HEK293 (cell line): ENCODE data around the gene SCD.

ENCODE experiments used
- BCL11A ChIP-seq: fragments of 450-650 bp; formaldehyde crosslinking; IDR thresholded peaks from 2 replicates; pipeline ENCODE4 v1.5.1; 2016; ENCODE audit warnings: low read depth, missing biosample characterization, missing genetic modification characterization
- BCL6B ChIP-seq: fragments of 450-650 bp; formaldehyde crosslinking; IDR thresholded peaks from 2 replicates; pipeline ENCODE4 v1.5.1; 2017; ENCODE audit warnings: missing biosample characterization, missing genetic modification characterization
- CTCF ChIP-seq: fragments of 450-650 bp; formaldehyde crosslinking; IDR thresholded peaks from 2 replicates; pipeline ENCODE4 v1.5.1; 2016; ENCODE audit warnings: missing biosample characterization, missing genetic modification characterization
- OVOL3 ChIP-seq: fragments of 450-650 bp; formaldehyde crosslinking; IDR thresholded peaks from 2 replicates; pipeline ENCODE4 v1.5.1; 2016; ENCODE audit warnings: missing biosample characterization, missing genetic modification characterization
- SP2 ChIP-seq: fragments of 450-650 bp; formaldehyde crosslinking; IDR thresholded peaks from 2 replicates; pipeline ENCODE4 v1.5.1; 2016; ENCODE audit warnings: missing biosample characterization, missing genetic modification characterization
- YY1 ChIP-seq: fragments of 450-650 bp; formaldehyde crosslinking; IDR thresholded peaks from 2 replicates; pipeline ENCODE4 v1.5.1; 2018; ENCODE audit warnings: missing biosample characterization, missing genetic modification characterization
- ZBTB26 ChIP-seq: fragments of 450-650 bp; formaldehyde crosslinking; optimal IDR thresholded peaks from 2 replicates; pipeline ENCODE3; 2016; ENCODE audit warnings: missing biosample characterization, mild to moderate bottlenecking, missing genetic modification characterization
- ZBTB7A ChIP-seq: fragments of 450-650 bp; formaldehyde crosslinking; IDR thresholded peaks from 2 replicates; pipeline ENCODE4 v1.5.1; 2016; ENCODE audit warnings: low read depth, missing biosample characterization, missing genetic modification characterization
- ZNF18 ChIP-seq: fragments of 450-650 bp; formaldehyde crosslinking; IDR thresholded peaks from 2 replicates; pipeline ENCODE4 v1.5.1; 2016; ENCODE audit warnings: missing biosample characterization, missing genetic modification characterization
- ZNF362 ChIP-seq: fragments of 450-650 bp; formaldehyde crosslinking; IDR thresholded peaks from 2 replicates; pipeline ENCODE4 v1.5.1; 2016; ENCODE audit warnings: missing biosample characterization, missing genetic modification characterization
- ZNF366 ChIP-seq: fragments of 450-650 bp; formaldehyde crosslinking; conservative IDR thresholded peaks from 2 replicates; pipeline ENCODE4 v1.5.1; 2016; ENCODE audit warnings: missing biosample characterization, missing genetic modification characterization
- ZNF433 ChIP-seq: fragments of 450-650 bp; formaldehyde crosslinking; IDR thresholded peaks from 2 replicates; pipeline ENCODE4 v1.5.1; 2016; ENCODE audit warnings: missing biosample characterization, missing genetic modification characterization, low read depth
- ZNF510 ChIP-seq: fragments of 450-650 bp; formaldehyde crosslinking; IDR thresholded peaks from 2 replicates; pipeline ENCODE4 v1.5.1; 2018; ENCODE audit warnings: mild to moderate bottlenecking, missing genetic modification characterization, missing biosample characterization; ENCODE audit not compliant: insufficient replicate concordance
- ZSCAN30 ChIP-seq: fragments of 450-650 bp; IDR thresholded peaks from 2 replicates; pipeline ENCODE4 v1.5.1; 2018; ENCODE audit warnings: missing biosample characterization, mild to moderate bottlenecking, missing genetic modification characterization, moderate library complexity

- TF ChIP-seq ZNF366 (tag by site-specific recombination), result no peak
- TF ChIP-seq CTCF (tag by site-specific recombination), result no peak
- no peak for TF ChIP-seq OVOL3 (tag by site-specific recombination)
- peak; percentile 91 for TF ChIP-seq ZBTB26 (tag by site-specific recombination)
- TF ChIP-seq ZBTB7A (tag by site-specific recombination), result 0 out of 2 replicates have a peak, but pooled peaks have one; percentile 16
- no peak for TF ChIP-seq ZNF510 (tag by site-specific recombination)
- TF ChIP-seq BCL6B (tag by site-specific recombination), result no peak
- no peak for TF ChIP-seq BCL11A (tag by site-specific recombination)
- TF ChIP-seq ZNF18 (tag by site-specific recombination), result no peak
- no peak for TF ChIP-seq YY1
- TF ChIP-seq ZNF362, result no peak
- no peak for TF ChIP-seq ZNF433 (tag by site-specific recombination)
- no peak for TF ChIP-seq SP2 (tag by site-specific recombination)
- TF ChIP-seq ZSCAN30 (tag by site-specific recombination), result no peak; the same call in 1 of the 2 replicates
Observed at GRCh38 chr10:100346351-100346764, 675 bp upstream of the SCD start.
